ENCODE data around the gene SOX11. TPM values are rescaled to one million over a fixed set of nuclear protein-coding genes. Genes with fewer than 3 reads are reported as not detected.

The SOX11 gene
- total and polyA plus RNA-seq, 2 donors (not counting 1 experiment from before 2014, with no cell fraction given): 0.01 TPM; not detected in 1

GRCh38 chr2:5668682-5669250 is 23.4 kb upstream of the SOX11 start:
- ChIA-PET POLR2A (no interaction called here), CTCF (no interaction called here)
- peaks cover 7% of the 10 kb centered on the region for H3K27me3 Mint-ChIP-seq
- H3K4me3 Mint-ChIP-seq: no peak overlapping the region
- no peaks in the 10 kb centered on the region for H3K4me1 Mint-ChIP-seq
- H3K27ac Mint-ChIP-seq: no peak overlapping the region
- TF ChIP-seq, protein P1, sequence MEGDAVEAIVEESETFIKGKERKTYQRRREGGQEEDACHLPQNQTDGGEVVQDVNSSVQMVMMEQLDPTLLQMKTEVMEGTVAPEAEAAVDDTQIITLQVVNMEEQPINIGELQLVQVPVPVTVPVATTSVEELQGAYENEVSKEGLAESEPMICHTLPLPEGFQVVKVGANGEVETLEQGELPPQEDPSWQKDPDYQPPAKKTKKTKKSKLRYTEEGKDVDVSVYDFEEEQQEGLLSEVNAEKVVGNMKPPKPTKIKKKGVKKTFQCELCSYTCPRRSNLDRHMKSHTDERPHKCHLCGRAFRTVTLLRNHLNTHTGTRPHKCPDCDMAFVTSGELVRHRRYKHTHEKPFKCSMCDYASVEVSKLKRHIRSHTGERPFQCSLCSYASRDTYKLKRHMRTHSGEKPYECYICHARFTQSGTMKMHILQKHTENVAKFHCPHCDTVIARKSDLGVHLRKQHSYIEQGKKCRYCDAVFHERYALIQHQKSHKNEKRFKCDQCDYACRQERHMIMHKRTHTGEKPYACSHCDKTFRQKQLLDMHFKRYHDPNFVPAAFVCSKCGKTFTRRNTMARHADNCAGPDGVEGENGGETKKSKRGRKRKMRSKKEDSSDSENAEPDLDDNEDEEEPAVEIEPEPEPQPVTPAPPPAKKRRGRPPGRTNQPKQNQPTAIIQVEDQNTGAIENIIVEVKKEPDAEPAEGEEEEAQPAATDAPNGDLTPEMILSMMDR (IDR thresholded peaks at IDR 0.05): no peak
- no peak for TF ChIP-seq EZH2 (IDR thresholded peaks at IDR 0.05; ENCODE audit: borderline replicate concordance, insufficient read depth, low read depth, low read length, poor library complexity, severe bottlenecking)
- H3K4me1 ChIP-seq (ENCODE audit: control insufficient read depth in 2 of 2, insufficient read depth in 2 of 2, low read length in 2 of 2): no peaks in the 10 kb centered on the region
- peaks cover 0 to 10% (median 0%) of the 10 kb centered on the region in 3 donors for H3K9me3 ChIP-seq (ENCODE audit: control extremely low read depth in 1 of 3, control insufficient read depth in 2 of 3, insufficient read depth in 1 of 3, low read length in 2 of 3)
- no peak for DNase-seq
- no peaks in the 10 kb centered on the region for H3K79me2 ChIP-seq (ENCODE audit: control insufficient read depth, insufficient read depth, low read length)
- no peaks in the 10 kb centered on the region for H3K36me3 ChIP-seq (replicated peaks in 1 of 2; ENCODE audit: control extremely low read depth in 1 of 2, control insufficient read depth in 1 of 2, extremely low read depth in 1 of 2, insufficient read depth in 2 of 2, low read length in 1 of 2)
- H3K9me3 Mint-ChIP-seq (ENCODE audit: insufficient read depth): no peaks in the 10 kb centered on the region
- no peak overlapping the region for H3K27ac ChIP-seq (ENCODE audit: low read length in 2 of 2)
- peaks cover 0 to 9% (median 3%) of the 10 kb centered on the region in 4 experiments for H3K27me3 ChIP-seq (replicated peaks in 1 of 4; ENCODE audit: control extremely low read depth in 1 of 4, control insufficient read depth in 3 of 4, insufficient read depth in 4 of 4, low read length in 3 of 4)
- intact Hi-C loops (cut with micrococcal nuclease): no loop called here
- WGBS (ENCODE audit: insufficient coverage): 96% methylated on average over 8 of the region's 8 CpGs
- no peak overlapping the region for H2AFZ ChIP-seq (ENCODE audit: insufficient read depth, low read depth, low read length, poor library complexity, severe bottlenecking)
- H3K4me2 ChIP-seq (replicated peaks; ENCODE audit: low read depth, low read length, poor library complexity, severe bottlenecking): no peak overlapping the region
- H3K4me3 ChIP-seq (ENCODE audit: control extremely low read depth in 1 of 5, extremely low read depth in 1 of 5, insufficient read depth in 1 of 5, low read depth in 2 of 5, low read length in 4 of 5): no peak overlapping the region
- no peak for ATAC-seq (ENCODE audit: low read depth)
- no peak overlapping the region for H3K9ac ChIP-seq (ENCODE audit: low read length)
- H4K20me1 ChIP-seq (ENCODE audit: control insufficient read depth, insufficient read depth, low read length, poor library complexity, severe bottlenecking): no peaks in the 10 kb centered on the region

GRCh38 chr2:5672749-5673144 is 19.4 kb upstream of the SOX11 start:
- Histone ChIP-seq H3K79me2 (ENCODE audit: control insufficient read depth, insufficient read depth, low read length) (no peaks in the 10 kb centered on the region), H2AFZ (ENCODE audit: insufficient read depth, low read depth, low read length, poor library complexity, severe bottlenecking) (no peak overlapping the region), H3K4me3 (ENCODE audit: control extremely low read depth in 1 of 5, extremely low read depth in 1 of 5, insufficient read depth in 1 of 5, low read depth in 2 of 5, low read length in 4 of 5) (no peak overlapping the region), H3K9ac (ENCODE audit: low read length) (no peak overlapping the region), H3K36me3 (replicated peaks in 1 of 2; ENCODE audit: control extremely low read depth in 1 of 2, control insufficient read depth in 1 of 2, extremely low read depth in 1 of 2, insufficient read depth in 2 of 2, low read length in 1 of 2) (no peaks in the 10 kb centered on the region), H3K27ac (ENCODE audit: low read length in 2 of 2) (no peak overlapping the region), H3K27me3 (replicated peaks in 1 of 4; ENCODE audit: control extremely low read depth in 1 of 4, control insufficient read depth in 3 of 4, insufficient read depth in 4 of 4, low read length in 3 of 4) (peaks cover 0 to 11% (median 6%) of the 10 kb centered on the region in 4 experiments), H3K4me1 (ENCODE audit: control insufficient read depth in 2 of 2, insufficient read depth in 2 of 2, low read length in 2 of 2) (no peaks in the 10 kb centered on the region), H3K4me2 (replicated peaks; ENCODE audit: low read depth, low read length, poor library complexity, severe bottlenecking) (no peak overlapping the region), H3K9me3 (ENCODE audit: control extremely low read depth in 1 of 3, control insufficient read depth in 2 of 3, insufficient read depth in 1 of 3, low read length in 2 of 3) (peaks cover 0 to 5% (median 0%) of the 10 kb centered on the region in 3 donors), H4K20me1 (ENCODE audit: control insufficient read depth, insufficient read depth, low read length, poor library complexity, severe bottlenecking) (no peaks in the 10 kb centered on the region)
- ChIA-PET POLR2A (no interaction called here), CTCF (no interaction called here)
- Mint-ChIP-seq H3K9me3 (ENCODE audit: insufficient read depth) (no peaks in the 10 kb centered on the region), H3K4me3 (no peak overlapping the region), H3K27ac (no peak overlapping the region), H3K27me3 (peaks cover 23% of the 10 kb centered on the region), H3K4me1 (no peaks in the 10 kb centered on the region)
- intact Hi-C loops (cut with micrococcal nuclease): no loop called here
- WGBS (ENCODE audit: insufficient coverage): 74% methylated on average over 11 of the region's 15 CpGs
- ATAC-seq (ENCODE audit: low read depth) (no peak), DNase-seq (no peak)
- TF ChIP-seq EZH2 (IDR thresholded peaks at IDR 0.05; ENCODE audit: borderline replicate concordance, insufficient read depth, low read depth, low read length, poor library complexity, severe bottlenecking): no peak
- TF ChIP-seq, protein P1 (IDR thresholded peaks at IDR 0.05): no peak
